HFFc6 (cell line): ENCODE data around the gene NPLOC4. TPM values are rescaled to one million over a fixed set of nuclear protein-coding genes. Genes with fewer than 3 reads are reported as not detected.

Source experiments
- DNase-seq: peaks from one replicate; pipeline ENCODE4 v3.0.0-alpha.2; 2018
- H3K27ac Mint-ChIP-seq: 2 replicates; pipeline ENCODE4 v1.8.0; 2020; ENCODE audit warnings: mild to moderate bottlenecking, mixed read lengths
- H3K27me3 Mint-ChIP-seq: 2 replicates; pipeline ENCODE4 v1.8.0; 2021; ENCODE audit warnings: mild to moderate bottlenecking, moderate library complexity, mixed read lengths; ENCODE audit not compliant: insufficient read depth
- H3K36me3 Mint-ChIP-seq: 2 replicates; pipeline ENCODE4 v1.8.0; 2021; ENCODE audit warnings: low read depth, mixed read lengths
- H3K4me1 Mint-ChIP-seq: 2 replicates; pipeline ENCODE4 v1.8.0; 2020; ENCODE audit warnings: low read depth, mixed read lengths
- H3K4me3 Mint-ChIP-seq: 2 replicates; pipeline ENCODE4 v1.8.0; 2020; ENCODE audit warnings: mild to moderate bottlenecking, moderate library complexity, mixed read lengths
- H3K9me3 Mint-ChIP-seq: 2 replicates; pipeline ENCODE4 v1.8.0; 2020; ENCODE audit warnings: mild to moderate bottlenecking, mixed read lengths
- CTCF ChIP-seq: fragments of 200-600 bp; sonication (generic); IDR thresholded peaks from 2 replicates; pipeline ENCODE4 v1.5.0; 2021; ENCODE audit warnings: antibody characterized with exemption, mild to moderate bottlenecking
- total RNA-seq, 6 experiments: library from RNA; stranded (reverse); fragmentation: NEBNext Ultra II Directional; extraction: Animal tissue kit (Norgen Biotek cat#: 25700); gene quantifications; 2 replicates in 1 of 6; 3 replicates in 5 of 6; pipeline ENCODE4 v1.2.3, GENCODE V29; 2021

NPLOC4 gene
- total RNA-seq, 6 experiments from 2014 or later, result 121 to 140 (median 133) TPM

GRCh38 chr17:81581758-81582157, 55.2 kb downstream of the NPLOC4 start:
- Mint-ChIP-seq H3K36me3 (peaks cover 52% of the 10 kb centered on the region), H3K9me3 (no peaks in the 10 kb centered on the region), H3K4me1 (peaks cover 68% of the 10 kb centered on the region), H3K27ac (peak overlapping the region; percentile 92), H3K27me3 (peaks cover 6% of the 10 kb centered on the region), H3K4me3 (no peak overlapping the region)
- DNase-seq, result no peak
- no peak for TF ChIP-seq CTCF

GRCh38 chr17:81580481-81580880, 56.4 kb downstream of the NPLOC4 start:
- H3K27ac Mint-ChIP-seq, result peak overlapping the region; percentile 96
- no peak for TF ChIP-seq CTCF
- H3K36me3 Mint-ChIP-seq, result peaks cover 51% of the 10 kb centered on the region
- peaks cover 9% of the 10 kb centered on the region for H3K27me3 Mint-ChIP-seq
- H3K9me3 Mint-ChIP-seq, result no peaks in the 10 kb centered on the region
- DNase-seq, result no peak
- H3K4me1 Mint-ChIP-seq, result peaks cover 80% of the 10 kb centered on the region
- peak overlapping the region; percentile 74 for H3K4me3 Mint-ChIP-seq

GRCh38 chr17:81579821-81580321, 57.0 kb downstream of the NPLOC4 start:
- Mint-ChIP-seq H3K9me3 (no peaks in the 10 kb centered on the region), H3K4me3 (peak overlapping the region; percentile 74), H3K27ac (peak overlapping the region; percentile 96), H3K27me3 (peaks cover 9% of the 10 kb centered on the region), H3K4me1 (peaks cover 82% of the 10 kb centered on the region), H3K36me3 (peaks cover 47% of the 10 kb centered on the region)
- no peak for TF ChIP-seq CTCF
- peak; percentile 85 for DNase-seq

- H3K36me3 Mint-ChIP-seq, result peaks cover 49% of the 10 kb centered on the region
- peak overlapping the region; percentile 96 for H3K27ac Mint-ChIP-seq
- peak overlapping the region; percentile 74 for H3K4me3 Mint-ChIP-seq
- peaks cover 88% of the 10 kb centered on the region for H3K4me1 Mint-ChIP-seq
- DNase-seq, result no peak
- H3K9me3 Mint-ChIP-seq, result no peaks in the 10 kb centered on the region
- no peak for TF ChIP-seq CTCF
- H3K27me3 Mint-ChIP-seq, result peaks cover 9% of the 10 kb centered on the region
Measured at GRCh38 chr17:81579298-81579697, 57.6 kb downstream of the NPLOC4 start.

GRCh38 chr17:81578561-81579225, 58.2 kb downstream of the NPLOC4 start:
- peak overlapping the region; percentile 73 for H3K4me3 Mint-ChIP-seq

More at GRCh38 chr17:81578561-81579225, 58.2 kb downstream of the NPLOC4 start:
- Mint-ChIP-seq H3K27ac (peak overlapping the region; percentile 94), H3K4me1 (peaks cover 89% of the 10 kb centered on the region), H3K27me3 (peaks cover 9% of the 10 kb centered on the region), H3K9me3 (no peaks in the 10 kb centered on the region), H3K36me3 (peaks cover 54% of the 10 kb centered on the region)
- TF ChIP-seq CTCF, result no peak
- DNase-seq, result no peak
